Lower lobe of right lung (tissue), 2 donors: ENCODE measurements around the gene FMN1. TPM values are rescaled to one million over a fixed set of nuclear protein-coding genes. Genes with fewer than 3 reads are reported as not detected.
A peak's percentile ranks its signal among the peaks of the same experiment; 100 is the strongest.

Experiments
- ATAC-seq, 2 donors: fragments of 200-7000 bp; cut with Tn5 transposase; one replicate each; pipeline ENCODE4 v1.9.1; 2020 to 2022; ENCODE audit warnings: mild to moderate bottlenecking in 2 of 2, moderate library complexity in 2 of 2
- DNase-seq: peaks from one replicate; pipeline ENCODE4 v3.0.0-alpha.2; 2020
- H3K27ac ChIP-seq: fragments of 200-600 bp; one replicate; pipeline ENCODE4 v1.8.0; 2022
- H3K27me3 ChIP-seq: fragments of 200-600 bp; one replicate; pipeline ENCODE4 v1.8.0; 2022; ENCODE audit warnings: low read depth
- H3K36me3 ChIP-seq: fragments of 200-600 bp; one replicate; pipeline ENCODE4 v1.8.0; 2022; ENCODE audit warnings: mild to moderate bottlenecking
- H3K4me1 ChIP-seq: fragments of 200-600 bp; one replicate; pipeline ENCODE4 v1.8.0; 2022
- H3K4me3 ChIP-seq: fragments of 200-600 bp; one replicate; pipeline ENCODE4 v1.8.0; 2022; ENCODE audit warnings: mild to moderate bottlenecking
- H3K9me3 ChIP-seq: fragments of 200-600 bp; one replicate; pipeline ENCODE4 v1.8.0; 2022
- intact Hi-C: fragments of 100-400 bp; cut with DNase I; formaldehyde crosslinking; loops from one replicate; pipeline ENCODE4 v1.11.0; 2022
- total RNA-seq: library from RNA; stranded (reverse); fragmentation: NEBNext Ultra II Directional; extraction: Animal tissue kit (Norgen Biotek cat#: 25700); gene quantifications from one replicate; pipeline ENCODE4 v1.2.1, GENCODE V29; 2021
- TF ChIP-seq, protein P1 (sequence below): fragments of 200-600 bp; IDR thresholded peaks from one replicate; pipeline ENCODE4 v1.8.0; 2022; ENCODE audit warnings: antibody characterized with exemption, mild to moderate bottlenecking
- donor health status: DM: no; HTN: yes; CAD: no; lungs with severe emphysema.

The FMN1 gene
- total RNA-seq, 1 donor from 2014 or later, result 38.8 TPM

DNA sequence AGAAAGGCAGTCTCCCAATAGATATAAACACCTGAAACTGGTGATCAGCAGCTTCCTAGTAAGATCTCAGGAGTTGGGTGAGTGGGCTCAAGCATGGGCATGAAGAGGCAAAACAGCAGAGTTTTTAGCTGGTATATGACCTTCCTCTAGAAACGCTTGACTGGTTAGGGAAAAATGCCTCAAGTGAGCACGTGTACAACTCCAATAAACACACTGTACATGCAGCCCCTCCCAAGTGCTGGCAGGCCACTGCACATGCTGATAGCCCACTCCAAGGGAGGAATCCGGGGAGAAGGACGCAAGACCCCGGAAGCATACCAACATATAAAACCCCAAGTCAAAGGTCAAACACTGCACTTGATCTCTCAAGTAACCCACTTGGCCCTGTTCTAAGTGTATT, 143.0 kb downstream of the FMN1 start:
- Histone ChIP-seq H3K4me3 (no peak overlapping the region), H3K36me3 (no peaks in the 10 kb centered on the region), H3K4me1 (no peaks in the 10 kb centered on the region), H3K27me3 (no peaks in the 10 kb centered on the region), H3K27ac (peak overlapping the region; percentile 25), H3K9me3 (no peaks in the 10 kb centered on the region)
- DNase-seq (no peak), ATAC-seq (peak; percentile 39 to 51)
- TF ChIP-seq, protein P1, sequence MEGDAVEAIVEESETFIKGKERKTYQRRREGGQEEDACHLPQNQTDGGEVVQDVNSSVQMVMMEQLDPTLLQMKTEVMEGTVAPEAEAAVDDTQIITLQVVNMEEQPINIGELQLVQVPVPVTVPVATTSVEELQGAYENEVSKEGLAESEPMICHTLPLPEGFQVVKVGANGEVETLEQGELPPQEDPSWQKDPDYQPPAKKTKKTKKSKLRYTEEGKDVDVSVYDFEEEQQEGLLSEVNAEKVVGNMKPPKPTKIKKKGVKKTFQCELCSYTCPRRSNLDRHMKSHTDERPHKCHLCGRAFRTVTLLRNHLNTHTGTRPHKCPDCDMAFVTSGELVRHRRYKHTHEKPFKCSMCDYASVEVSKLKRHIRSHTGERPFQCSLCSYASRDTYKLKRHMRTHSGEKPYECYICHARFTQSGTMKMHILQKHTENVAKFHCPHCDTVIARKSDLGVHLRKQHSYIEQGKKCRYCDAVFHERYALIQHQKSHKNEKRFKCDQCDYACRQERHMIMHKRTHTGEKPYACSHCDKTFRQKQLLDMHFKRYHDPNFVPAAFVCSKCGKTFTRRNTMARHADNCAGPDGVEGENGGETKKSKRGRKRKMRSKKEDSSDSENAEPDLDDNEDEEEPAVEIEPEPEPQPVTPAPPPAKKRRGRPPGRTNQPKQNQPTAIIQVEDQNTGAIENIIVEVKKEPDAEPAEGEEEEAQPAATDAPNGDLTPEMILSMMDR, result no peak
- intact Hi-C loops, result no loop called here

DNA sequence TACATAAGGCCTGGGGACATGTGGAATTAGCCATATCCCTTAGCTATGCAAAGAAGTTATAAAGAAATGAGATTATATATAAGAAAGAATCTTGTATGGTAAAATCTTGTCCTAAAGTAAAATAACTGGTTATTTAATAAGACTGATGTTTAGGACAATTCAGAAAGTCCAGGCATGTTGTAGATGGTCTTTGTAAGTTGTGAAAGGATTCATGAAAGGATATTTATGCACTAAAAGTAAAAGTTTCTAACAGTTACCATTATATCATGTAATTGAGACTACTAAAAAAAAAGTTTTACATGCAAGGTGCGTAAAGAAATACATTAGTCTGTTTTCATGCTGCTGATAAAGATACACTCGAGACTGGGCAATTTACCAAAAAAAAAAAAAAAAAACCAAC, 146.3 kb downstream of the FMN1 start:
- Histone ChIP-seq H3K27me3 (no peaks in the 10 kb centered on the region), H3K9me3 (peaks cover 5% of the 10 kb centered on the region), H3K27ac (no peak overlapping the region), H3K36me3 (no peaks in the 10 kb centered on the region), H3K4me1 (no peaks in the 10 kb centered on the region), H3K4me3 (no peak overlapping the region)
- intact Hi-C loops, result no loop called here
- ATAC-seq (no peak), DNase-seq (no peak)
- TF ChIP-seq, protein P1, result no peak

DNA sequence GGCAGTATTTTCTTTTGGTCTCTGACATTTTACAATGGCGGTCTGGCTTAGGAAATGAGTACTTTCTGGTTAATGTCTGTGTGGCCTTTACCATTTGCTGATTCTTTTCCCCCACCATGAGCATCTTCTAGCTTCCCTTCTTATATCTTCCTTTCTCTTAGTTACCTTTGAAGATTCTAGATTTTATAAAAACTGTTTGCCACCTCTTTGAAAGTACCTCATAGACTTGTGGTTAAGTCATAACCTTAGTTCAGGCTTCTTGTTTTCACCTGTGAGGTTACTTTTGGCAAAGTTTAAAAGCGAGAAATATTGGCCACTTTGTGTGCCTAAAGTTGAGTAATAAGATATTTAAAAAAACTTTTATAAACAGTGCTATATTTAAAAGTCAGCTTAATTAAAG, 147.4 kb downstream of the FMN1 start:
- TF ChIP-seq, protein P1, result no peak
- Histone ChIP-seq H3K36me3 (no peaks in the 10 kb centered on the region), H3K4me1 (no peaks in the 10 kb centered on the region), H3K9me3 (peaks cover 5% of the 10 kb centered on the region), H3K27me3 (no peaks in the 10 kb centered on the region), H3K4me3 (no peak overlapping the region), H3K27ac (no peak overlapping the region)
- ATAC-seq (no peak), DNase-seq (no peak)
- intact Hi-C loops, result no loop called here

DNA sequence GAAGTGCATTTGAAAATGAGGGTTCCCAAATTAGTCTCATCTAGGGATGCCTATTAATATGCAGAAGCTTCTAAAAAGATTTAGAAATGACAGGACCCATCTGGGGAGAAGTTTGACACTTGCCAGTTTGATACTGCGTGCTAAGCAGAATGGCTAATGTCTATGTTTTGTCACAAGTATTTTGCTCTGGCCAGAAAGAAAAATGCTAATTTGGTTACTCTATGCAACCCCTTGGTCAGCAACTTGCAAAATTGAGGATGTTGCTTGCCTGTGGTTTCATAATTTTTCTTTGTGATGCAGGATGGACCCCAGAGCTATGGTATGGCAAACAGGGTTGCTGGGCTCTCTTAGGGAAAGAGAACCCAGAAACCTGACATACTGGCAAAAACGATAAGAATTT, 148.2 kb downstream of the FMN1 start:
- Histone ChIP-seq H3K4me3 (no peak overlapping the region), H3K4me1 (no peaks in the 10 kb centered on the region), H3K9me3 (peaks cover 5% of the 10 kb centered on the region), H3K36me3 (no peaks in the 10 kb centered on the region), H3K27me3 (no peaks in the 10 kb centered on the region), H3K27ac (no peak overlapping the region)
- intact Hi-C loops, result no loop called here
- no peak for DNase-seq
- TF ChIP-seq, protein P1, result no peak
- no peak for ATAC-seq

DNA sequence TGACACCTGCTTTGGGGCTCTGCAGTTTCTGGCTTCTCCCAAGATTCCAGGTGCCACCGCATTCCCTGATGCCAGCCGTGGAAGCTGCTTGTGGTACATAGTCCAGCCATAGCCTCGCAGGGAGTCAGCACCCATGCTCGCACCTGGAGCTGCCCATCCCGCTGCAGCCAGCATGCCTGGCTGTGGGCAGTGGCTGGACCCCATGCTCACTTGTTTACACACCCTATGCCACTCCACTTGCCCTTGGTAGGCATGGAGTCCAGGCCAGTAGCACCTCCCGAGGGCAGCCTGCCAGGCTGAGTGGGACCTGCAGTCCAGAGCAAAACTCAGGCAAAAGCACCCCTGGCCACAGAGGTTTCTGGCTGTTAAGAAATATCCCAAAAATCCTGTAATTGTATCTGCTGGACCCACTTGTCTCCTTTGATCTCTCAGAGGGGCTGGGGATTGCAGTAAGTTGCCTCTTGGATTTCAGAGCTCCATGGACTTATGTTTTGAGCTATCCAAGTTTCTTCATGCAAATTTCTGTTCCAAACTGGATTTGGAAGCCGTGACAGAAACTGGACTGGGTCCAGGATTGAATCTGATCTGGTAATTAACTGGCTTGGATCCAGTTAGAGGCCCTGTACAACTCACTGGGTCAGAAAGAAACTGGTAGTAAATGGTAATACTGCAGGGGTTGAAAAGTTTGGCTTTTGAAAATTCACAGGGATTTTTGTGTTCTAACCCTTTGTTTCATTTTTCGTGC, 149.3 kb downstream of the FMN1 start:
- no peaks in the 10 kb centered on the region for H3K36me3 ChIP-seq
- ATAC-seq, result peak in 1 of 2 donors; percentile 15
- no peak for DNase-seq

More for the DNA sequence above, 149.3 kb downstream of the FMN1 start:
- no peaks in the 10 kb centered on the region for H3K27me3 ChIP-seq
- no peaks in the 10 kb centered on the region for H3K4me1 ChIP-seq
- TF ChIP-seq, protein P1, result no peak
- no peak overlapping the region for H3K4me3 ChIP-seq
- intact Hi-C loops, result no loop called here
- peaks cover 5% of the 10 kb centered on the region for H3K9me3 ChIP-seq
- H3K27ac ChIP-seq, result no peak overlapping the region
